ENCODE measurements around the gene SCIN. TPM values are rescaled to one million over a fixed set of nuclear protein-coding genes. Genes with fewer than 3 reads are reported as not detected.
A peak's percentile ranks its signal among the peaks of the same experiment; 100 is the strongest.

The SCIN gene
- total RNA-seq, 3 donors from 2014 or later, result 0.96 to 4.7 (median 1.3) TPM

- H3K4me3 ChIP-seq, result no peak overlapping the region
- H3K4me1 ChIP-seq, result no peaks in the 10 kb centered on the region
- no peaks in the 10 kb centered on the region for H3K27me3 ChIP-seq
- H3K36me3 ChIP-seq, result no peaks in the 10 kb centered on the region
- H3K27ac ChIP-seq, result no peak overlapping the region
- TF ChIP-seq POLR2A (IDR thresholded peaks at IDR 0.05), result no peak
- TF ChIP-seq CTCF (IDR thresholded peaks at IDR 0.05), result no peak
- no peak for TF ChIP-seq POLR2AphosphoS5 (IDR thresholded peaks at IDR 0.05)
- intact Hi-C loops (cut with DNase I; ENCODE audit: low total_unique reads), result no loop called here
- peaks cover 0 to 18% of the 10 kb centered on the region in 2 donors for H3K9me3 ChIP-seq
- DNase-seq (ENCODE audit: low spot score in 2 of 2), result no peak
Observed at GRCh38 chr7:12701433-12701832, 130.9 kb downstream of the SCIN start.

GRCh38 chr7:12703881-12704280 is 133.4 kb downstream of the SCIN start:
- peaks cover 0 to 16% of the 10 kb centered on the region in 2 donors for H3K9me3 ChIP-seq
- no peaks in the 10 kb centered on the region for H3K4me1 ChIP-seq
- H3K36me3 ChIP-seq, result no peaks in the 10 kb centered on the region
- TF ChIP-seq POLR2AphosphoS5 (IDR thresholded peaks at IDR 0.05) (no peak), CTCF (IDR thresholded peaks at IDR 0.05) (no peak), POLR2A (IDR thresholded peaks at IDR 0.05) (no peak)
- DNase-seq (ENCODE audit: low spot score in 2 of 2), result no peak
- H3K27me3 ChIP-seq, result no peaks in the 10 kb centered on the region
- intact Hi-C loops (cut with DNase I; ENCODE audit: low total_unique reads), result no loop called here
- H3K27ac ChIP-seq, result no peak overlapping the region
- no peak overlapping the region for H3K4me3 ChIP-seq

- Histone ChIP-seq H3K36me3 (no peaks in the 10 kb centered on the region), H3K27me3 (no peaks in the 10 kb centered on the region), H3K9me3 (peaks cover 0 to 10% of the 10 kb centered on the region in 2 donors), H3K4me1 (no peaks in the 10 kb centered on the region), H3K27ac (peak overlapping the region in 1 of 2 donors; percentile 45), H3K4me3 (no peak overlapping the region)
- DNase-seq (ENCODE audit: low spot score in 2 of 2), result no peak
- intact Hi-C loops (cut with DNase I; ENCODE audit: low total_unique reads), result no loop called here
- TF ChIP-seq POLR2AphosphoS5 (IDR thresholded peaks at IDR 0.05), result no peak
Observed at GRCh38 chr7:12705878-12706277, 135.4 kb downstream of the SCIN start.

- H3K36me3 ChIP-seq, result no peaks in the 10 kb centered on the region
- intact Hi-C loops (cut with DNase I; ENCODE audit: low total_unique reads), result no loop called here
- no peaks in the 10 kb centered on the region for H3K4me1 ChIP-seq
- TF ChIP-seq POLR2A (IDR thresholded peaks at IDR 0.05), result no peak
- TF ChIP-seq POLR2AphosphoS5 (IDR thresholded peaks at IDR 0.05), result no peak
- TF ChIP-seq CTCF (IDR thresholded peaks at IDR 0.05), result no peak
- H3K4me3 ChIP-seq, result no peak overlapping the region
- no peaks in the 10 kb centered on the region for H3K27me3 ChIP-seq
- peak overlapping the region; percentile 45 to 70 for H3K27ac ChIP-seq
- no peaks in the 10 kb centered on the region for H3K9me3 ChIP-seq
- DNase-seq (ENCODE audit: low spot score in 2 of 2), result no peak
Observed at GRCh38 chr7:12706900-12707536, 136.5 kb downstream of the SCIN start.

GRCh38 chr7:12708314-12708713 is 137.8 kb downstream of the SCIN start:
- no peak overlapping the region for H3K4me3 ChIP-seq
- TF ChIP-seq POLR2A (IDR thresholded peaks at IDR 0.05) (no peak), POLR2AphosphoS5 (IDR thresholded peaks at IDR 0.05) (no peak), CTCF (IDR thresholded peaks at IDR 0.05) (no peak)
- no peaks in the 10 kb centered on the region for H3K27me3 ChIP-seq
- no peaks in the 10 kb centered on the region for H3K36me3 ChIP-seq
- no peaks in the 10 kb centered on the region for H3K9me3 ChIP-seq
- no peak for DNase-seq (ENCODE audit: low spot score in 2 of 2)
- H3K4me1 ChIP-seq, result no peaks in the 10 kb centered on the region
- no peak overlapping the region for H3K27ac ChIP-seq
- intact Hi-C loops (cut with DNase I; ENCODE audit: low total_unique reads), result no loop called here

Other genes with a start within 250 kb of the SCIN start
- gene VWDE, start 166.9 kb upstream of the SCIN start, total RNA-seq, result 10 to 100 TPM in 1 of 3 donors, 1 to 10 TPM in 1, not detected in 1; 8.8 to 17.0 TPM
- gene ARL4A, start 116.9 kb downstream of the SCIN start, total RNA-seq, result 100 to 1,000 TPM in 1 of 3 donors, 10 to 100 TPM in 2; 28.5 to 165 (median 51.1) TPM